ENCODE results near the gene FNDC11.

DNA sequence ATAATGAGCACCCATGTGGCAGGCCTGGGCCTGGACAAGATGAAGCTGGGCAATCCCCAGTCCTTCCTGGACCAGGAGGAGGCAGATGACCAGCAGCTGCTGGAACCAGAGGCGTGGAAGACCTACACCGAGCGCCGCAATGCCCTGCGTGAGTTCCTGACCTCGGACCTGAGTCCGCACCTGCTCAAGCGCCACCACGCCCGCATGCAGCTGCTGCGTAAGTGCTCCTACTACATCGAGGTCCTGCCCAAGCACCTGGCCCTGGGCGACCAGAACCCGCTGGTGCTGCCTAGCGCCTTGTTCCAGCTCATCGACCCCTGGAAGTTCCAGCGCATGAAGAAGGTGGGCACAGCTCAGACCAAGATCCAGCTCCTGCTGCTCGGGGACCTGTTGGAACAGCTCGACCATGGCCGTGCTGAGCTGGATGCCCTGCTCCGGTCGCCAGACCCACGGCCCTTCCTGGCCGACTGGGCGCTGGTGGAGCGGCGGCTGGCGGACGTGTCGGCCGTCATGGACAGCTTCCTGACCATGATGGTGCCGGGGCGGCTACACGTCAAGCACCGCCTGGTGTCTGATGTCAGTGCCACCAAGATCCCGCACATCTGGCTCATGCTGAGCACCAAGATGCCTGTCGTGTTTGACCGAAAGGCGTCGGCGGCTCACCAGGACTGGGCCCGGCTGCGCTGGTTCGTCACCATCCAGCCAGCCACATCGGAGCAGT, 1.9 kb downstream of the FNDC11 start:
- TF ChIP-seq, protein P1, sequence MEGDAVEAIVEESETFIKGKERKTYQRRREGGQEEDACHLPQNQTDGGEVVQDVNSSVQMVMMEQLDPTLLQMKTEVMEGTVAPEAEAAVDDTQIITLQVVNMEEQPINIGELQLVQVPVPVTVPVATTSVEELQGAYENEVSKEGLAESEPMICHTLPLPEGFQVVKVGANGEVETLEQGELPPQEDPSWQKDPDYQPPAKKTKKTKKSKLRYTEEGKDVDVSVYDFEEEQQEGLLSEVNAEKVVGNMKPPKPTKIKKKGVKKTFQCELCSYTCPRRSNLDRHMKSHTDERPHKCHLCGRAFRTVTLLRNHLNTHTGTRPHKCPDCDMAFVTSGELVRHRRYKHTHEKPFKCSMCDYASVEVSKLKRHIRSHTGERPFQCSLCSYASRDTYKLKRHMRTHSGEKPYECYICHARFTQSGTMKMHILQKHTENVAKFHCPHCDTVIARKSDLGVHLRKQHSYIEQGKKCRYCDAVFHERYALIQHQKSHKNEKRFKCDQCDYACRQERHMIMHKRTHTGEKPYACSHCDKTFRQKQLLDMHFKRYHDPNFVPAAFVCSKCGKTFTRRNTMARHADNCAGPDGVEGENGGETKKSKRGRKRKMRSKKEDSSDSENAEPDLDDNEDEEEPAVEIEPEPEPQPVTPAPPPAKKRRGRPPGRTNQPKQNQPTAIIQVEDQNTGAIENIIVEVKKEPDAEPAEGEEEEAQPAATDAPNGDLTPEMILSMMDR (IDR thresholded peaks at IDR 0.05) = no peak
- TF ChIP-seq POLR2A (IDR thresholded peaks at IDR 0.05) (no peak), EP300 (IDR thresholded peaks at IDR 0.05; ENCODE audit: low read depth) (no peak), POLR2AphosphoS5 (IDR thresholded peaks at IDR 0.05) (no peak)

Data from transverse colon (tissue), 4 donors.